ENCODE results near the gene PPP1R3D. TPM values are rescaled to one million over a fixed set of nuclear protein-coding genes. Genes with fewer than 3 reads are reported as not detected.

The PPP1R3D gene
- total and polyA plus RNA-seq, 9 donors = 4.1 to 9.8 (median 6.0) TPM

GRCh38 chr20:59888050-59888449 lies 52.1 kb downstream of the PPP1R3D start:
- no peaks in the 10 kb centered on the region for H3K4me1 ChIP-seq (ENCODE audit: insufficient read depth)
- H3K27me3 ChIP-seq = no peaks in the 10 kb centered on the region
- 94 to 100% (median 94%) methylated on average over 1 of the region's 1 CpG for WGBS, 3 donors
- TF ChIP-seq EP300 (IDR thresholded peaks at IDR 0.05) = no peak
- no peak for TF ChIP-seq POLR2A (IDR thresholded peaks at IDR 0.05)
- no peak for TF ChIP-seq CTCF (IDR thresholded peaks at IDR 0.05)
- intact Hi-C loops (cut with DNase I) = no loop called here
- H3K9me3 ChIP-seq = no peaks in the 10 kb centered on the region
- no peak for DNase-seq
- H3K4me3 ChIP-seq = no peak overlapping the region
- no peak overlapping the region for H3K27ac ChIP-seq
- H3K36me3 ChIP-seq = no peaks in the 10 kb centered on the region

Other genes starting within 250 kb of the PPP1R3D start
- gene SYCP2, start 6.7 kb downstream of the PPP1R3D start, total RNA-seq = 1 to 10 TPM in 2 of 7 donors, under 1 TPM in 5; 0.48 to 1.9 (median 0.72) TPM
- 1 to 10 TPM in 1 of 2 donors, under 1 TPM in 1; 0.70 to 1.2 TPM for gene SYCP2, start 6.7 kb downstream of the PPP1R3D start, polyA plus RNA-seq
- gene FAM217B, start 84 bp upstream of the PPP1R3D start, total RNA-seq = 10 to 100 TPM in 3 of 7 donors, 1 to 10 TPM in 4; 3.7 to 16.7 (median 9.4) TPM
- 10 to 100 TPM in 1 of 2 donors, 1 to 10 TPM in 1; 5.2 to 12.0 TPM for gene FAM217B, start 84 bp upstream of the PPP1R3D start, polyA plus RNA-seq
- under 1 TPM; 0.12 to 0.84 (median 0.41) TPM for gene CDH26, start 18.1 kb upstream of the PPP1R3D start, total RNA-seq
- under 1 TPM; 0.22 to 0.52 TPM for gene CDH26, start 18.1 kb upstream of the PPP1R3D start, polyA plus RNA-seq

Data from ovary (tissue), 9 donors.